ENCODE results near the gene DENND5A.
A peak's percentile ranks its signal among the peaks of the same experiment; 100 is the strongest.

DNA sequence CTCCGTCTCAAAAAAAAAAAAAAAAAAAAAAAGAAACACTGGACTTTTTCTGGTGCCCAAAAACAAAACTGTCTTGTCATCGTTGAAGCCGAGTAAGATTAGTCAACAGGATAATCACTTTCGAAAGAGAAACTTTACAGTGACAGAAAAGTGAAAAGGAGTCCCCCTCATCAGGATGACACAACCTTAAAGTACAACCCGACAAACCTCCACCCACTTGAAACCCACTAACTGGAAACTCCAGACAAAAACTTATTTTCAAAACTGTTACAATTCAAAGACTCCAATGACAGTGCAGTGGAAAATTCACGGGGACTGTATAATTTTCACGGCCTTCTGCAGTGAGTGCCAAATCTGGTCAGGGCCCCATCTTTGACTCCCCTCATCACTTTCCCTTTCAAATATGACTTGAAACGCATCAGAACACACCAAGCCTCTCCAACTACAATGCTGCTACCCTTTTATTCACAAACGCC, 1.3 kb downstream of the DENND5A start:
- no peak for TF ChIP-seq TCF3 (IDR thresholded peaks at IDR 0.05; ENCODE audit: borderline replicate concordance, insufficient read depth, low read depth, low read length)
- TF ChIP-seq, protein P1, sequence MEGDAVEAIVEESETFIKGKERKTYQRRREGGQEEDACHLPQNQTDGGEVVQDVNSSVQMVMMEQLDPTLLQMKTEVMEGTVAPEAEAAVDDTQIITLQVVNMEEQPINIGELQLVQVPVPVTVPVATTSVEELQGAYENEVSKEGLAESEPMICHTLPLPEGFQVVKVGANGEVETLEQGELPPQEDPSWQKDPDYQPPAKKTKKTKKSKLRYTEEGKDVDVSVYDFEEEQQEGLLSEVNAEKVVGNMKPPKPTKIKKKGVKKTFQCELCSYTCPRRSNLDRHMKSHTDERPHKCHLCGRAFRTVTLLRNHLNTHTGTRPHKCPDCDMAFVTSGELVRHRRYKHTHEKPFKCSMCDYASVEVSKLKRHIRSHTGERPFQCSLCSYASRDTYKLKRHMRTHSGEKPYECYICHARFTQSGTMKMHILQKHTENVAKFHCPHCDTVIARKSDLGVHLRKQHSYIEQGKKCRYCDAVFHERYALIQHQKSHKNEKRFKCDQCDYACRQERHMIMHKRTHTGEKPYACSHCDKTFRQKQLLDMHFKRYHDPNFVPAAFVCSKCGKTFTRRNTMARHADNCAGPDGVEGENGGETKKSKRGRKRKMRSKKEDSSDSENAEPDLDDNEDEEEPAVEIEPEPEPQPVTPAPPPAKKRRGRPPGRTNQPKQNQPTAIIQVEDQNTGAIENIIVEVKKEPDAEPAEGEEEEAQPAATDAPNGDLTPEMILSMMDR (IDR thresholded peaks at IDR 0.05 in 2 of 3, conservative IDR thresholded peaks at IDR 0.05 in 1 of 3; ENCODE audit: control insufficient read depth in 2 of 3, extremely low read depth in 1 of 3, insufficient read depth in 1 of 3, low read depth in 3 of 3, low read length in 3 of 3), result no peak
- no peak for TF ChIP-seq POLR2AphosphoS2 (IDR thresholded peaks at IDR 0.05; ENCODE audit: low read depth, low read length)
- peak; percentile 5; the same call in 1 of the 2 replicates for TF ChIP-seq RAD21 (IDR thresholded peaks at IDR 0.05; ENCODE audit: insufficient read depth, low read depth, low read length)
- no peak for TF ChIP-seq EZH2 (IDR thresholded peaks at IDR 0.05; ENCODE audit: borderline replicate concordance, control insufficient read depth, low read depth, low read length)
- no peak for TF ChIP-seq POLR2A (IDR thresholded peaks at IDR 0.05; ENCODE audit: low read depth, low read length)
- TF ChIP-seq EP300 (IDR thresholded peaks at IDR 0.05; ENCODE audit: borderline replicate concordance in 1 of 2, control insufficient read depth in 1 of 2, low read depth in 2 of 2, low read length in 2 of 2), result no peak
- TF ChIP-seq ATF7 (IDR thresholded peaks at IDR 0.05; ENCODE audit: low read depth), result peak; percentile 91
- no peak for TF ChIP-seq FOS (IDR thresholded peaks at IDR 0.05; ENCODE audit: borderline replicate concordance, extremely low read depth, insufficient read length)
- TF ChIP-seq, protein P2, sequence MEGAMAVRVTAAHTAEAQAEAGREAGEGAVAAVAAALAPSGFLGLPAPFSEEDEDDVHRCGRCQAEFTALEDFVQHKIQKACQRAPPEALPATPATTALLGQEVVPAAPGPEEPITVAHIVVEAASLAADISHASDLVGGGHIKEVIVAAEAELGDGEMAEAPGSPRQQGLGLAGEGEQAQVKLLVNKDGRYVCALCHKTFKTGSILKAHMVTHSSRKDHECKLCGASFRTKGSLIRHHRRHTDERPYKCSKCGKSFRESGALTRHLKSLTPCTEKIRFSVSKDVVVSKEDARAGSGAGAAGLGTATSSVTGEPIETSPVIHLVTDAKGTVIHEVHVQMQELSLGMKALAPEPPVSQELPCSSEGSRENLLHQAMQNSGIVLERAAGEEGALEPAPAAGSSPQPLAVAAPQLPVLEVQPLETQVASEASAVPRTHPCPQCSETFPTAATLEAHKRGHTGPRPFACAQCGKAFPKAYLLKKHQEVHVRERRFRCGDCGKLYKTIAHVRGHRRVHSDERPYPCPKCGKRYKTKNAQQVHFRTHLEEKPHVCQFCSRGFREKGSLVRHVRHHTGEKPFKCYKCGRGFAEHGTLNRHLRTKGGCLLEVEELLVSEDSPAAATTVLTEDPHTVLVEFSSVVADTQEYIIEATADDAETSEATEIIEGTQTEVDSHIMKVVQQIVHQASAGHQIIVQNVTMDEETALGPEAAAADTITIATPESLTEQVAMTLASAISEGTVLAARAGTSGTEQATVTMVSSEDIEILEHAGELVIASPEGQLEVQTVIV (IDR thresholded peaks at IDR 0.05; ENCODE audit: borderline replicate concordance, partially characterized antibody), result no peak
- TF ChIP-seq LARP7 (IDR thresholded peaks at IDR 0.05), result no peak
- TF ChIP-seq SPI1 (IDR thresholded peaks at IDR 0.05; ENCODE audit: borderline replicate concordance, insufficient read depth, low read depth, low read length), result no peak
- no peak for TF ChIP-seq PAX8 (IDR thresholded peaks at IDR 0.05)
